ENCODE results near the gene SANBR. TPM values are rescaled to one million over a fixed set of nuclear protein-coding genes. Genes with fewer than 3 reads are reported as not detected.

Gene SANBR
- total RNA-seq, 1 donor from 2014 or later, result 22.3 TPM

GRCh38 chr2:61090386-61090921, 24.8 kb downstream of the SANBR start:
- no peak for DNase-seq (ENCODE audit: extremely low spot score, unreplicated experiment)
- TF ChIP-seq, protein P1, sequence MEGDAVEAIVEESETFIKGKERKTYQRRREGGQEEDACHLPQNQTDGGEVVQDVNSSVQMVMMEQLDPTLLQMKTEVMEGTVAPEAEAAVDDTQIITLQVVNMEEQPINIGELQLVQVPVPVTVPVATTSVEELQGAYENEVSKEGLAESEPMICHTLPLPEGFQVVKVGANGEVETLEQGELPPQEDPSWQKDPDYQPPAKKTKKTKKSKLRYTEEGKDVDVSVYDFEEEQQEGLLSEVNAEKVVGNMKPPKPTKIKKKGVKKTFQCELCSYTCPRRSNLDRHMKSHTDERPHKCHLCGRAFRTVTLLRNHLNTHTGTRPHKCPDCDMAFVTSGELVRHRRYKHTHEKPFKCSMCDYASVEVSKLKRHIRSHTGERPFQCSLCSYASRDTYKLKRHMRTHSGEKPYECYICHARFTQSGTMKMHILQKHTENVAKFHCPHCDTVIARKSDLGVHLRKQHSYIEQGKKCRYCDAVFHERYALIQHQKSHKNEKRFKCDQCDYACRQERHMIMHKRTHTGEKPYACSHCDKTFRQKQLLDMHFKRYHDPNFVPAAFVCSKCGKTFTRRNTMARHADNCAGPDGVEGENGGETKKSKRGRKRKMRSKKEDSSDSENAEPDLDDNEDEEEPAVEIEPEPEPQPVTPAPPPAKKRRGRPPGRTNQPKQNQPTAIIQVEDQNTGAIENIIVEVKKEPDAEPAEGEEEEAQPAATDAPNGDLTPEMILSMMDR (conservative IDR thresholded peaks at IDR 0.05), result no peak
- H3K27ac Mint-ChIP-seq, result no peak overlapping the region
- no peaks in the 10 kb centered on the region for H3K9me3 Mint-ChIP-seq
- no peaks in the 10 kb centered on the region for H3K4me1 Mint-ChIP-seq (ENCODE audit: unreplicated experiment)
- H3K4me3 Mint-ChIP-seq, result no peak overlapping the region
- H3K36me3 Mint-ChIP-seq, result peaks cover 21% of the 10 kb centered on the region
- H3K27me3 Mint-ChIP-seq, result no peaks in the 10 kb centered on the region

DNA sequence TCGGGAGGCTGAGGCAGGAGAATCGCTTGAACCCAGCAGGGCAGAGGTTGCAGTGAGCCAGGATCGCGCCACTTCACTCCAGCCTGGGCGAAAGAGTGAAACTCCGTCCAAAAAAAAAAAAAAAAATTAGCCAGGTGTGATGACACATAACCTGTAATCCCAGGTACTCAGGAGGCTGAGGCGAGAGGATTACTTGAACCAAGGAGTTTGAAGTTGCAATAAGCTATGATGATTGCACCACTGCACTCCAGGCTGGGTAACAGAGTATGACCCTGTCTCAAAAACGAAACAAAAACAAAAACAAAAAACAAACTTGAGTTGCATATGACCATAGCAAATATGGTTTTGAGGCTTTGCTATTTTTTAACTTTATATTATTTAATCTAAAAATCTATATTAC, 25.8 kb downstream of the SANBR start:
- Mint-ChIP-seq H3K36me3 (peaks cover 25% of the 10 kb centered on the region), H3K9me3 (no peaks in the 10 kb centered on the region), H3K27ac (no peak overlapping the region), H3K4me3 (no peak overlapping the region), H3K27me3 (no peaks in the 10 kb centered on the region), H3K4me1 (ENCODE audit: unreplicated experiment) (no peaks in the 10 kb centered on the region)
- DNase-seq (ENCODE audit: extremely low spot score, unreplicated experiment), result no peak
- TF ChIP-seq, protein P1 (conservative IDR thresholded peaks at IDR 0.05), result no peak

DNA sequence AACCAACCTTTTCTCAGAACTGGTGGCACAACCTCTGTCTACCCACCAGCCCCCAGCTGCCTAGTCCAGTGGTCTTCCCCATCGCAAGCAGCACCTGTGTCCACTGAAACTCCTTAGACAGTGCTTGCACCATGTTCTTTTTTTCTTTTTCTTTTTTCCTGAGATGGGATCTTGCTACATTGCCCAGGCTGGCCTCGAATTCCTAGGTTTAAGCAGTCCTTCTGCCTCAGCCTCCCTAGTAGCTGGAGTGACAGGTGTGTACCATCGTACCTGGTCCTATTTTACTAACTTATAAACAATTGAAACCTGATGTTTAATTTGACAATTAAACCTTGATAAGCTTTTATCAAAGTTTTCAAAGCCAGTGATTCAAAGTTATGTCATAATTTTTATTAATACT, 30.8 kb downstream of the SANBR start:
- TF ChIP-seq, protein P1 (conservative IDR thresholded peaks at IDR 0.05), result no peak
- Mint-ChIP-seq H3K36me3 (peaks cover 18% of the 10 kb centered on the region), H3K27ac (no peak overlapping the region), H3K4me3 (no peak overlapping the region), H3K27me3 (no peaks in the 10 kb centered on the region), H3K4me1 (ENCODE audit: unreplicated experiment) (no peaks in the 10 kb centered on the region), H3K9me3 (no peaks in the 10 kb centered on the region)
- no peak for DNase-seq (ENCODE audit: extremely low spot score, unreplicated experiment)

GRCh38 chr2:61100801-61101200, 35.1 kb downstream of the SANBR start:
- H3K27ac Mint-ChIP-seq, result no peak overlapping the region
- no peaks in the 10 kb centered on the region for H3K9me3 Mint-ChIP-seq
- H3K4me3 Mint-ChIP-seq, result no peak overlapping the region
- H3K27me3 Mint-ChIP-seq, result no peaks in the 10 kb centered on the region
- TF ChIP-seq, protein P1 (conservative IDR thresholded peaks at IDR 0.05), result no peak
- peaks cover 26% of the 10 kb centered on the region for H3K36me3 Mint-ChIP-seq
- DNase-seq (ENCODE audit: extremely low spot score, unreplicated experiment), result no peak
- H3K4me1 Mint-ChIP-seq (ENCODE audit: unreplicated experiment), result no peaks in the 10 kb centered on the region

GRCh38 chr2:61109291-61109690, 43.6 kb downstream of the SANBR start:
- DNase-seq (ENCODE audit: extremely low spot score, unreplicated experiment), result no peak
- no peak overlapping the region for H3K27ac Mint-ChIP-seq
- H3K27me3 Mint-ChIP-seq, result no peaks in the 10 kb centered on the region
- peaks cover 5% of the 10 kb centered on the region for H3K9me3 Mint-ChIP-seq
- TF ChIP-seq, protein P1 (conservative IDR thresholded peaks at IDR 0.05), result no peak
- peaks cover 26% of the 10 kb centered on the region for H3K36me3 Mint-ChIP-seq
- H3K4me1 Mint-ChIP-seq (ENCODE audit: unreplicated experiment), result no peaks in the 10 kb centered on the region
- no peak overlapping the region for H3K4me3 Mint-ChIP-seq

GRCh38 chr2:61111708-61112107, 46.0 kb downstream of the SANBR start:
- Mint-ChIP-seq H3K9me3 (peaks cover 5% of the 10 kb centered on the region), H3K4me3 (no peak overlapping the region), H3K27ac (no peak overlapping the region), H3K27me3 (no peaks in the 10 kb centered on the region), H3K4me1 (ENCODE audit: unreplicated experiment) (no peaks in the 10 kb centered on the region), H3K36me3 (peaks cover 33% of the 10 kb centered on the region)
- DNase-seq (ENCODE audit: extremely low spot score, unreplicated experiment), result no peak
- TF ChIP-seq, protein P1 (conservative IDR thresholded peaks at IDR 0.05), result no peak

Data from type B pancreatic cell (in vitro differentiated cells).